K562 (cell line): ENCODE measurements around the gene PDCL3. TPM values are rescaled to one million over a fixed set of nuclear protein-coding genes. Genes with fewer than 3 reads are reported as not detected.

Source experiments
- ATAC-seq: fragments of 200-7000 bp; cut with Tn5 transposase; 3 replicates; pipeline ENCODE4 v1.9.1; 2020; ENCODE audit warnings: moderate library complexity
- BruUV-seq: library from RNA; stranded (reverse); fragments of 400-500 nt; replicated peaks from 2 replicates; lab custom pipeline; 2021; lab: Mats Ljungman, UMichigan
- CTCF ChIA-PET: fragments of 300-600 bp; formaldehyde crosslinking; extraction: SDS; loops from one replicate; lab custom pipeline; 2021; ENCODE audit warnings: low intra/inter-chr PET ratio; lab: Yijun Ruan, JAX
- POLR2A ChIA-PET: fragments of 300-600, 350-650 bp; sonication (Branson Sonifier 250); formaldehyde crosslinking; extraction: SDS; loops from one replicate; lab custom pipeline; 2021; ENCODE audit warnings: antibody characterized with exemption, inconsistent platforms; lab: Yijun Ruan, JAX
- DNase-seq, 4 experiments: peaks; one replicate each; pipeline versions ENCODE4 v3.0.0 to v3.0.0-alpha.2; 2011 to 2018; ENCODE audit warnings: low spot score in 3 of 4, mixed read lengths in 3 of 4; ENCODE audit errors: extremely low read depth in 1 of 4
- FAIRE-seq: peaks from 2 replicates; lab custom pipeline; 2011; peaks lifted over from hg19 to GRCh38; lab: Jason Lieb, UNC
- H2AFZ ChIP-seq: 2 replicates; pipeline ENCODE4 v1.6.0; 2011; ENCODE audit warnings: low read depth, low read length, control low read depth, inconsistent platforms
- H3K27ac ChIP-seq: fragments of 200-600 bp; 3 replicates; pipeline ENCODE4 v1.8.0; 2011; ENCODE audit warnings: low read depth, mild to moderate bottlenecking, control low read depth, inconsistent platforms, low read length, moderate library complexity, mixed read lengths; ENCODE audit errors: extremely low read depth
- H3K27me3 ChIP-seq, 2 experiments: fragments of 300-600 bp in 1 of 2; 2 replicates in 1 of 2; 3 replicates in 1 of 2; pipeline versions ENCODE4 v1.6.0 to v1.8.0; 2011; ENCODE audit warnings: inconsistent platforms in 2 of 2, low read length in 2 of 2, mild to moderate bottlenecking in 1 of 2, mixed read lengths in 1 of 2, moderate library complexity in 1 of 2; ENCODE audit not compliant: control insufficient read depth in 2 of 2, insufficient read depth in 2 of 2
- H3K36me3 ChIP-seq: fragments of 300-600 bp; 3 replicates; pipeline ENCODE4 v1.8.0; 2011; ENCODE audit warnings: mild to moderate bottlenecking, low read length, inconsistent platforms; ENCODE audit not compliant: control insufficient read depth, insufficient read depth
- H3K4me1 ChIP-seq, 2 experiments: fragments of 200-600 bp in 1 of 2; replicated peaks in 1 of 2; 2 replicates in 1 of 2; 3 replicates in 1 of 2; pipeline versions ENCODE4 v1.5.1 to v1.8.0; 2011; ENCODE audit warnings: inconsistent platforms in 2 of 2, low read length in 2 of 2, mild to moderate bottlenecking in 1 of 2, mixed read lengths in 1 of 2, moderate library complexity in 1 of 2; ENCODE audit not compliant: control insufficient read depth in 2 of 2, insufficient read depth in 2 of 2
- H3K4me2 ChIP-seq: 2 replicates; pipeline ENCODE4 v1.6.1; 2011; ENCODE audit warnings: low read length, control low read depth, inconsistent platforms, mixed read lengths; ENCODE audit not compliant: insufficient read depth
- H3K4me3 ChIP-seq: fragments of 200-600 bp; sonication (generic), shearing (Covaris generic); 2 replicates; pipeline ENCODE4 v1.5.1; 2016; ENCODE audit warnings: control low read depth, inconsistent platforms
- H3K79me2 ChIP-seq: fragments of 200-600 bp; 3 replicates; pipeline ENCODE4 v1.8.0; 2011; ENCODE audit warnings: low read length, inconsistent platforms; ENCODE audit not compliant: control insufficient read depth, insufficient read depth
- H3K9ac ChIP-seq, 2 experiments: 2 replicates each; pipeline versions ENCODE4 v1.6.0 to v1.6.1; 2011; ENCODE audit warnings: low read depth in 2 of 2, low read length in 2 of 2, control low read depth in 1 of 2, inconsistent platforms in 1 of 2, mild to moderate bottlenecking in 1 of 2, mixed read lengths in 1 of 2; ENCODE audit not compliant: insufficient read depth in 1 of 2
- H3K9me1 ChIP-seq: one replicate; pipeline ENCODE4 v1.6.0; 2011; ENCODE audit warnings: inconsistent platforms, mild to moderate bottlenecking, low read length, moderate library complexity; ENCODE audit not compliant: control insufficient read depth, insufficient read depth
- H3K9me3 ChIP-seq: replicated peaks from 2 replicates; pipeline ENCODE4 v1.5.1; 2011; ENCODE audit warnings: low read depth, low read length, inconsistent platforms; ENCODE audit not compliant: control insufficient read depth, insufficient read depth
- H4K20me1 ChIP-seq: replicated peaks from 2 replicates; pipeline ENCODE4 v1.6.1; 2011; ENCODE audit warnings: low read length, inconsistent platforms, mixed read lengths; ENCODE audit not compliant: control insufficient read depth, insufficient read depth
- NCOA2 ChIP-seq, 2 experiments: fragments of 450-650 bp; IDR thresholded peaks; 2 replicates each; pipeline ENCODE4 v1.6.1; 2018; ENCODE audit warnings: mild to moderate bottlenecking in 2 of 2, moderate library complexity in 1 of 2; ENCODE audit not compliant: partially characterized antibody in 2 of 2
- RBBP5 ChIP-seq: fragments of 200-600 bp; sonication (generic); IDR thresholded peaks from 2 replicates; pipeline ENCODE4 v1.6.1; 2012; ENCODE audit warnings: borderline replicate concordance, mild to moderate bottlenecking, low read length, control low read depth, inconsistent platforms; ENCODE audit not compliant: insufficient read depth, poor library complexity, severe bottlenecking
- REST ChIP-seq, 2 experiments: fragments of 450-650 bp; formaldehyde crosslinking in 1 of 2; IDR thresholded peaks; 2 replicates each; pipeline versions ENCODE4 v1.4.0 to v1.6.1; 2014 to 2020; ENCODE audit warnings: mild to moderate bottlenecking in 2 of 2, borderline replicate concordance in 1 of 2, low read depth in 1 of 2
- WGBS: fragments of 100-300 bp; shearing (Covaris generic); methylation state at CpG from one replicate; pipeline ENCODE4 v1.1.6; 2016; ENCODE audit warnings: low coverage, mixed read lengths; ENCODE audit not compliant: insufficient coverage; ENCODE audit errors: missing lambda C conversion rate; 5-methylcytosine and 5-hydroxymethylcytosine counted together
- in situ Hi-C: fragments of 300-500 bp; cut with MboI; formaldehyde crosslinking; loops from 4 replicates; pipeline ENCODE4 v1.15.0; 2018; ENCODE audit warnings: inconsistent platforms, mixed read lengths
- intact Hi-C: fragments of 100-400 bp; cut with micrococcal nuclease; formaldehyde crosslinking; loops from 2 replicates; pipeline ENCODE4 v1.14.2; 2022
- polyA plus RNA-seq, 8 experiments: library from polyadenylated mRNA; depleted of rRNA in 4 of 8; stranded (reverse) in 5 of 8; unstranded in 3 of 8; fragments of >200 nt; fragmentation: Nextera tagmentation in 2 of 8; fragmentation: Illumina TruSeq in 1 of 8; extraction: Ambion mirVana in 2 of 8; extraction: Trizol in 1 of 8; gene quantifications; 2 replicates each; pipeline versions ENCODE4 v1.2.1 to v1.2.3, GENCODE V29; 2011 to 2014; ENCODE audit warnings: inconsistent platforms in 1 of 8, missing spikeins in 1 of 8
- total RNA-seq, 7 experiments: library from RNA; depleted of rRNA in 6 of 7; stranded (reverse); fragments of >200 nt in 6 of 7; fragmentation: Illumina TruSeq in 2 of 7; extraction: Trizol in 2 of 7; gene quantifications; 2 replicates each; pipeline versions ENCODE4 v1.2.1 to v1.2.3, GENCODE V29; 2011 to 2021; ENCODE audit warnings: low replicate concordance in 1 of 7

PDCL3 gene
- total and polyA plus RNA-seq, 9 of the 15 experiments (the other 6 are each of a cell fraction or from before 2014, with no cell fraction given) = 16.6 to 76.7 (median 26.9) TPM

GRCh38 chr2:100526868-100527267 lies 35.9 kb upstream of the PDCL3 start:
- Histone ChIP-seq H3K27me3 (peaks cover 3 to 14% of the 10 kb centered on the region in 2 experiments; a peak in 3 of 5 replicates), H3K79me2 (no peaks in the 10 kb centered on the region), H3K4me1 (no peaks in the 10 kb centered on the region), H3K9me3 (no peaks in the 10 kb centered on the region), H4K20me1 (no peaks in the 10 kb centered on the region), H3K9me1 (no peaks in the 10 kb centered on the region), H3K4me3 (no peak overlapping the region), H2AFZ (no peak overlapping the region), H3K36me3 (no peaks in the 10 kb centered on the region), H3K27ac (no peak overlapping the region), H3K9ac (no peak overlapping the region), H3K4me2 (no peak overlapping the region)
- DNase-seq (no peak), ATAC-seq (no peak), FAIRE-seq (no peak)
- intact Hi-C loops = no loop called here
- in situ Hi-C loops = no loop called here
- 0% methylated on average over 1 of the region's 1 CpG for WGBS
- CTCF ChIA-PET = no interaction called here
- POLR2A ChIA-PET = interaction anchor here (1.0 to 1.2 kb wide), 2 partner anchors 10 to 13 kb away, joined by 3 read pairs; no protein-coding TSS in a partner anchor
- BruUV-seq = no TSS peak
- TF ChIP-seq NCOA2 (IDR thresholded peaks at IDR 0.05; ENCODE audit: partially characterized antibody in 2 of 2) = no peak

- peaks cover 3 to 14% of the 10 kb centered on the region in 2 experiments; a peak in 3 of 5 replicates for H3K27me3 ChIP-seq
- WGBS = 6% methylated on average over 7 of the region's 7 CpGs
- DNase-seq (no peak), FAIRE-seq (no peak), ATAC-seq (no peak)
- intact Hi-C loops (no loop called here), in situ Hi-C loops (no loop called here)
- BruUV-seq = no TSS peak
- no peaks in the 10 kb centered on the region for H3K79me2 ChIP-seq
- H3K9ac ChIP-seq = no peak overlapping the region
- no peaks in the 10 kb centered on the region for H4K20me1 ChIP-seq
- H3K9me1 ChIP-seq = no peaks in the 10 kb centered on the region
- no peak overlapping the region for H3K4me3 ChIP-seq
- no peaks in the 10 kb centered on the region for H3K4me1 ChIP-seq
- H3K27ac ChIP-seq = no peak overlapping the region
- ChIA-PET POLR2A (interaction anchor here (1.0 kb wide), 1 partner anchor 10 kb away, joined by 3 read pairs; no protein-coding TSS in a partner anchor), CTCF (no interaction called here)
- H3K4me2 ChIP-seq = no peak overlapping the region
- H2AFZ ChIP-seq = no peak overlapping the region
- peak; percentile 7; the same call in 1 of the 2 replicates for TF ChIP-seq REST (IDR thresholded peaks at IDR 0.05; ENCODE audit: borderline replicate concordance)
- TF ChIP-seq REST (CRISPR knock-in tag; IDR thresholded peaks at IDR 0.05; ENCODE audit: low read depth) = no peak
- no peak for TF ChIP-seq RBBP5
- no peaks in the 10 kb centered on the region for H3K36me3 ChIP-seq
- H3K9me3 ChIP-seq = no peaks in the 10 kb centered on the region
Observed at GRCh38 chr2:100527440-100528015, 35.3 kb upstream of the PDCL3 start.
